NCI-H526 treated with DMSO at 0.1 percent for 48 hours (cell line): ENCODE results near the gene LRRC10B.
"Not testable (repeated sequence)": the region's sequence is repeated elsewhere in the genome, so short reads cannot be mapped to it uniquely, and the experiment has no call there.

Experiments used
- DNase-seq: peaks from one replicate; lab custom pipeline; 2025; lab: John Stamatoyannopoulos, UW

LRRC10B gene

DNA sequence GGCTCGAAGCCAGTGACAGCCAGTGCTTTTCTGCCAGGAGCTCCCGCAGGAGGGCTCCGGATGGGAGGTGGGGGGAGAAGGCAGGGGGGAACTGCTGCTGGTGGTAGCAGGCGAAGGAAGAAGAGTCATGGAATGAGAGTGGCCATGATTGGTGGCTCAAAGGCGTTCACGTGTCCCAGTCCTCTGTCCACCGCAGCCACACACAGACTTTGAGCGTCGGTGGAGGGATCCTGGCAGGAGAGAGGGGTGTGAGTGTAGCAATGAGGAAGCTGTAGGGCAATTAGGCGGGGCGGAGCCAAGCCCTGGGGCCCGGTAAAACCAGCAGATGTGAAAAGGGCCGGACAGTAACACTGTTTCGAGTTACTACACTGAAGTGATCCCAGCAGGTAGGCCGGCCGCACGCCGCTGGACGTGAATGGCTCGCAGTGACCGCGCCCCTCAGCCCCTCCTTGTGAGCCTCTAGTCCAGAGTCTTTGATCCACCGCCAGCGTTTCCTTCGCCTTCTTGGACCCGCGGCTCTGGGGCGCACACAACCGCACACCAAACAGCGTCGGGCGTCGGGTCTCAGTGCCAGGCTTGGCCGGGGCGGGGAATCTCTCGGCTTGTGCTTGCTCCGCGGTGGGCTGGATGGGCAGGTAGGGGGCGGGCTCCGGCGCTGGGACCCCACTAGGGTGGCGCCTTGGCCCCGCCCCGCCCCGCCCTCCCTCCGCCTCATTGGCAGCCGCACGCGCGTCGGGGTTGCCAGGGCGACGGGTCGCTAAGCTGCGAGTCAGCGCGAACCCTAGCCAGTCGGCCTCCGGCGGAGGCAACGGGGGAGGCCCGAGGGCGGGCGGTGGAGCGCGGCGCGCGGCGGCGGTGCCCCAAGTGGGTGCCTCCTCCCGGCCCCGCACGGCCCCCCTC, at the start of gene LRRC10B:
LRRC10B (plus strand) TSS at position 788 of the 900 bp plus-strand sequence. CDS start 250 bp downstream, outside the sequence.
- no peak for DNase-seq

DNA sequence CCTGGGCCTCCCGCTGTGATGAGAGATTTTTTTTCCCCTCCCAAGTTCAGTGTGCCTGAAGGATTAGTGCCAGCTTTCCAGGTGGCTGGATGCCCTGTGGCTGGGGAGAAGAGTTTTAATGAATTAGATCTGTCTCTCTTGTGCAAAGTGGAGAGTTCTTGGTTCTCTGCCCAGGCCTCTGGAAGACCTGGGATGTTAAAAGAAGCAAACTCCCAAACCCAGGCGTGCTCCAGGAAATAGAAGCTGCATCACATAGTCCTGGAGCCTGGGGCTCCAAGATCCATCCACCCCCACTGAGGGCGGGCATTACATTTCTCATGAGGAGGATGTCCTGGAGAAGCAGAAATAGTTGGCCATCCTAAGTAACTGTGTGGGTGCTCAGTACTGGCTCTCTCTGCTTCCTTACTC, 48.1 kb upstream of the LRRC10B start:
- DNase-seq, result no peak

DNA sequence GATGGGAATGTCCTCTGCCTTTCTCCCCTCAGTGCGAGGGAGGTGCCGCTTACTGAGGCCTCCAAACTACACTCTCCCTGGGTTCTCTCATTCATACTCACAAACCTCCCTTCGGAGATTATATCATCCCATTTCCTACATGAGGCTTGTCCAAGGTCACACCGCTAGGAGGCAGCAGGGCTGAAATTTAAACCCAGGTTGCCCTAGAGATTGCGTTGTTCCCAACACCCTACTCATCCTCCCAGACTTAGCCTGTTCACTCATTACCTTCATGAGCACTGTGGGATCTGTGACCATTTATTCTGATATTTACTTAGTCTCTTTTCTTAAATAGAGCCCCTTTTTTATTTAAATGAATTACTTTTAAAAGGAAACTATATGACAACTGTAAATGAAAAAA, 47.6 kb upstream of the LRRC10B start:
- DNase-seq, result no peak

GRCh38 chr11:61467602-61468001, 40.9 kb upstream of the LRRC10B start:
- not testable (repeated sequence) for DNase-seq

DNA sequence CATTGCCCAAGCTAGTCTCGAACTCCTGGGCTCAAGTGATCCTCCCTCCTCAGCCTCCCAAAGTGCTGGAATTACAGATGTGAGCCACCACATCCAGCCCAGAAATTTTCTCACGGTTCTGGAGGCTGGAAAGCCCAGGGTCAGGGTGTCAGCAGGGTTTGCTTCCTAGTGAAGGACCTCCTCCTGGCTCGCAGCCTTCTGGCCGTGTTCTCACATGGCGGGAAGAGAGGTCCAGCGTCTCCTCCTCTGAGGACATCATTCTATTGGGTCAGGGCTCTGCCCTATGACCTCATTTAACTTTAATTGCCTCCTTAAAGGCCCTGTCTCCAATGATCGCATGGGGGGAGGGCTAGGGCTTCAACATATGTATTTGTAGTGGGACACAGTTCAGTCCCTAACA, 40.5 kb upstream of the LRRC10B start:
- no peak for DNase-seq

DNA sequence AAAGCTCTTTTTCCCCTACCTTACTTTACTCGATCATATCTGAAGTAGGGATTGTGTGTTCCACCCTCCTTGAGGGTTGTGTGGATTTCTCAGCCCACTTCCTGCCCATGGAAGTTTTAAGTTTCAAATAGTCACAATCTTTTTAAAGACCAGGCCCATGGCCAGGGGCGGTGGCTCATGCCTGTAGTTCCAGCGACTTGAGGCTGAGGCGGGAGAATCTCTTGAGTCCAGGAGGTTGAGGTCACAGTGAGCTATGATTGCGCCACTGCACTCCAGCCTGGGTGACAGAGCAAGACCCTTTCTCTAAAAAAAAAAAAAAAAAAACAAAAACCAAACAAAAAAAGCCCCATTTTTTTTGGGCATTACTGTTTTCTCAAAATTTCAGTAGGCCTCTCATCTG, 36.3 kb upstream of the LRRC10B start:
- DNase-seq, result no peak

DNA sequence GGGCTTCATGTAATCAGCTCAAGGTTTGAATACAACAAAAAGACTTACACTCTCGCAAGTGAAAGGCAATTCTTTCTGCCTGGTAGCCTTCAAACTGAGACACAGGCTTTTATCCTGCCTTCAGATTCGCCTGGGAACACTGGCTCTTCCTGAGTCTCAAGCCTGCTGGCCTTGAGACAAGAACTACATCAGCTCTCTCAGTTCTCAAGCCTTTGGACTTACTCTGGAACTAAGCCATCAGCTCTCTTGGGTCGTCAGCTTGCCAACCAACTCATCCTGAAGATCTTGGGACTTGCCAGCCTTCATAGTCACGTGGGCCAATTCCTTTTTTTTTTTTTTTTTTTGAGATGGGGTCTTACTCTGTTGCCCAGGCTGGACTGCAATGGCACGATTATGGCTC, 35.7 kb upstream of the LRRC10B start:
- no peak for DNase-seq

DNA sequence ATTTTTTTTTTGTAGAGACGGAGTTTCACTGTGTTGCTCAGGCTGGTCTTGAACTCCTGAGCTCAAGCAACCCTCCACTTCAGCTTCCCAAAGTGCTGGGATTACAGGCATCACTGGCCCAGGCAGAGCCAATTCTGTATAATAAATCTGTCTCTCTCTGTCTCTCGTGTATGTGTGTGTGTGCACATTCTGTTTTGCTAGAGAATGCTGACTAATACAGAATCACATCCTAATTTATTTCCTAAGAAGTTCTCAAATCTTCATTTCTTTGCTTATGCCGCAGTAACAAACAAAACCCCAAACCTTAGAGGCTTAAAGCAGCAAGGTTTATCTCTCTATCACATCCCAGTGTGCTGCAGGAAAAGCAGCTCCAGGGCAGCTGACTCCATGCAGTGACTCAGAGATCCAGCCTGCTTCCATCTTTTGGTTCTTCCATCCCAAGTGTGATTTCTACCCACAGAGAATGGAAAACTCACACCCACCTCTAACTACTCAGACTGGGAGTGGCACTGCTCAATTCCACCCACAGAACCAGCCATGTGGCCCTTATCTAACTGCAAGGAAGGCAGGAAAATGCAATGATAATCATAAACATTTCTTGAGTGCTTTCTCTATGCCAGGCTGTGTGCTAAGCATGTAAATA, 35.1 kb upstream of the LRRC10B start:
- no peak for DNase-seq

DNA sequence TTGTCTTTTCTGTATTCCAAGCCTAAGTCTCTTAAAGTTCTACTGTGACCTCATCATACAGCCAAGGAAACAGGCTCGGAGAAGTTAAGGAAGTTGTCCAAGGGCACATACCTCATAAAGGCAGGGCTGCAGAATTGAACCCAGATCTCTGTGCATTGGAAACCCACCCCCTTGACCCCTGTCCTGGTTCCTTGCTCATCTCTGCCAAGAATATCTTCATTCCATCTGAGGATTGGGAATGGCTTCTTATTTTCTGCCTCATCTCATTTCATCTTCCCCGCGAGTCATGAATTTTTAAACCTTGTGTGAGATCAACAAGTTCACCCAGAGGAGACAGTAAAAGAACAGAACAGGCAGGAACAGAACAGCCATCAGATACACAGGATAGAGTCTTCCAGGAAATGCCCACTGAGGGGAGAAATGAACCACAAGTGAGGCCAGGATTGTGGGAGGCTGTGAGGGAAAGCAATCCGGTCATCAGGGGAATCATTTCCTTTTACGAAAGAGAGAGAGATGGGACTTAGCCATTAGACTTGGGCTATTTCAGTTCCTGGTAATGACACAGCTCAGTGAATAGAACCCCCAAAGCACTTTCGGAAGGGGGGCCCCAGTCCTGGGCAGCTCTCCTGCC, 34.4 kb upstream of the LRRC10B start:
- DNase-seq, result no peak

DNA sequence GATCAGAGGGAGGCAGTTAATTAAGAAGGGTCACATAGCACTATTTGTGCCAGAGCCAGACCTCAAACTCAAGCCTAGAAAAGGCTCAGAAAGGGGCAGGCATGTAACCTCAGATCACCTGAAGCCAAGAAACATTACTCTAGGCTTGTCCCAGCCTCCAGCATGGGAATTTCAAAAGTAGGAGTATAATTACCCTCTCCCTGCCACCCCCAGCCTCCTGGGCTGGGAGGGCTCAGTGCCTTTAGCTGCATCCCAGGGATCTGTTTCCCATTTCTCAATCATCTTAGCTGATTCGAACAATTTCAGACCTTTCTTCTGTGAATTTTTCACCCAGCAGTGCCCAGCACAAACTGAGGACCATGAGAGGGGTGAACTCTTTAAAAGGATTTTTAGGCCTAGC, 33.1 kb upstream of the LRRC10B start:
- no peak for DNase-seq

DNA sequence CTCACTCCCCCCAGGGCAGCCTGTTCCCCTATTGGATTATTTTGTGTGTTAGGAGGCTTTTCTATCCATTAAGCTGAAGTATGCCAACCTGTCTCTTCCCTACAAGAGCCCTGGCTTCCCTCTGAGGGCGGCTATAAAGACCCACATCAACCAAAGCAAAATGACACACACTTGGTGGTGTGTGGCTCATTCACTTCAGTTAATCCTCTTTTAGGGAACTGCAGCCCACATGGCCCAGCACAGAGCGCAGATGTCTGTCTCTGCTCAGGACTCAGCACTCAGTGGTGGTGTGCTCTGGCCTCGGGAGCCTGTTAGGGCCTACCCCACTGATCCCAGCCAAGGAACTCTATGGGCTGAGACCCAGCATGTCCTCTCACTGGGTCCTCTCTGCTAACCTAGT, 32.2 kb upstream of the LRRC10B start:
- no peak for DNase-seq

GRCh38 chr11:61477126-61477525, 31.4 kb upstream of the LRRC10B start:
- DNase-seq, result no peak

- peak; percentile 12 for DNase-seq
Observed at GRCh38 chr11:61477727-61478148, 30.8 kb upstream of the LRRC10B start.

DNA sequence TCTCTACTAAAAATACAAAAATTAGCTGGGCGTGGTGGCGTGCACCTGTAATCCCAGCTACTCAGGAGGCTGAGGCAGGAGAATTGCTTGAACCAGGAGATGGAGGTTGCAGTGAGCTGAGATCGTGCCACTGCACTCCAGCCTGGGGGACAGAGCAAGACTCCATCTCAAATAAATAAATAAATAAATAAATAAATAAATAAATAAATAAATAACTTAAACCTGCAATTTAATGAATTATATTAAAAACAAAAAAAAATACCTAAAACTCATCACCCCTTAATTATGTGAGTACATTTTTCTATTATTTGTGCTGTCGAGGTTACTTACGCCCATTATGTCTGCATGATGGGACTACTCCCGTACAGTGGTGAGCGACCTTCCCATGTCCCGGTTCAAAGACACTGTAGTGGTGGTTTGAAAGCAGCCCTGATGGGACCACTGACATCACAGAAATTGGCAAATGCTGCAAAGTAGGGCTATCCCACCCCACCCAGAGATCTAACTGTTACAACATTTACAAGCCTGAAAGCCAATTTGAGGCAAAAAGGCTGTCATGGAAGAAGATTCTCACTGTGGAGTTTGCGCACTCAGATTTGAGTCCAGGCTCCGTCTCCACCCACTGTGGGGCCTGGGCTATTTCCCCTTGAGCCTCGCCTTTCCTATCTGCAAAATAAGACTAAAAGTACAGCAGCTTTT, 29.0 kb upstream of the LRRC10B start:
- DNase-seq, result not testable (repeated sequence)

GRCh38 chr11:61480261-61480993, 28.1 kb upstream of the LRRC10B start:
- no peak for DNase-seq

DNA sequence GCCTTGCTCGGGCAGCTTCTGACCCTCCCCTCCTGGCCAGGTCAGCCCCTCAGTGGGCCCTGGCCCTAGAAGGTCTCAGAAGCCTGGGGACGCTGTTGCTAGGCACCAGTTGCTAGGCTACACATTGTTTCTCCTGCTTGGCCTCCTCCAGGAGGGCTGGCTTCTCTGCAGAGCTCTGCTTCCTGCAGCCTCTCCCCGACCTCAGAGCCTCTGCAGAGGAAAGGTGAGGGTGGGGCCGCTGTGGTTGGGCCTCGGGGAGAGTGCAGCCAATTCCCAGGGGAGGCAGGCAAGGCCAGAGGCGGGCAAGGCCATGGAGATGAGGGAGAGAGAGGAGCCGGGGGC, 27.6 kb upstream of the LRRC10B start:
- peak; percentile 67 for DNase-seq

DNA sequence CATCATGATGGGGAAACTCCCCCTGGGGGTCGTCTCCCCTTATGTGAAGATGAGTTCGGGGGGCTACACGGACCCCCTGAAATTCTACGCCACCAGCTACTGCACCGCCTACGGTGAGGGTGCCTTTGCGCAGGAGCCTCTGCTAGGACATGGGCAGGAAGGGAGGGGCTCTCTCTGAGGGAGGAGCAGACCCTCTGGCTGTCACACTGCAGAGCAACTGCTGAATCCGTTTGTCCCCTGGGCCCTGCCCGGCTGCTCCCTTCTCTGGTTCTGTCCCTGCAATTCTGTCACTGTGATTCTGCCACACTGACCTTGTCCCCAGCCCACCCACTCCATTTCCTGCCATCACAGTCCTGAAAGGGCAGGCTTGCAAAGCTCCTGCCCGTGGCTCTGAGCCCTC, 26.7 kb upstream of the LRRC10B start:
- DNase-seq, result no peak

GRCh38 chr11:61482513-61482912, 26.0 kb upstream of the LRRC10B start:
- no peak for DNase-seq

DNA sequence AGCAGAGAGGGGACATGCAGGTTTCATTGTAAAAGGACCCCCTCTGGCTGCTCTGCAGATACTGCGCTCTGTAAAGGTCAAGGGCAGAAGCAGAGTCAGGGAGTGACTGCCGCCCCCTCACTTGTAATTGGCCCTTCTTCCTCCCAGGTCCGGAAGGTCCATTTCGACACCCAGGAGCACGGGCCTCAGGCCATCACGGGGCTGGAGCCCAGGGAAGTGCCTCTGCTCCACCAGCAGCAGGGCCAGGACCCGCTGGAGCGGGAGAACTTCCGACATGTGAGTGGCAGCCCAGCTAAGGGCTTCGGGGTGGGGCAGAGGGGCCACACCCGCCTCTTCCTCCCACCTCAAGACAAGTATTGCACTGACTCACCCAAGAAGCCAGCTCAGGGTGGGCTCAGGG, 24.0 kb upstream of the LRRC10B start:
- DNase-seq, result no peak

DNA sequence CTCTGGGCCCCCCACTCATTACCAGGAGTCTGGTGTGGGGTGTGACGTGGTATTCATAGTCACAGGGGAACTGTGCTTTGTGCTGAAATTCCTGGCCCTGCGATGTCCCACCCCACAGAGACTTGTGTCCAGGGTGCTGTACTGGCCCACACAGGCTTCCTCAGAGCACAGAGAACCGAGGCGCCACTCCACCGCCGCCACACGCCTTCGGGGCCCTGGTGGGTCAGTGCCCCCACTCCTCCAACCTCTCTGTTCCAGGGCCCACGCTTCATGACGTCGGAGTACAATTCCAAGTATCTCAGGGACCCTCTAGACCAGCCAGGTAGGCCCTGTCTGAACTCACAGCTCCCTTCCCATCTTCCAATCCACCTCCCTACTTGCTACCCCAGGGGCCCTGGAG, 23.5 kb upstream of the LRRC10B start:
- DNase-seq, result no peak

- DNase-seq, result no peak
Observed at GRCh38 chr11:61486011-61486620, 22.4 kb upstream of the LRRC10B start.
